ENCODE measurements around the gene ARHGAP10. TPM values are rescaled to one million over a fixed set of nuclear protein-coding genes. Genes with fewer than 3 reads are reported as not detected.

The ARHGAP10 gene
- total RNA-seq, 1 experiment from 2014 or later, result 5.0 TPM

DNA sequence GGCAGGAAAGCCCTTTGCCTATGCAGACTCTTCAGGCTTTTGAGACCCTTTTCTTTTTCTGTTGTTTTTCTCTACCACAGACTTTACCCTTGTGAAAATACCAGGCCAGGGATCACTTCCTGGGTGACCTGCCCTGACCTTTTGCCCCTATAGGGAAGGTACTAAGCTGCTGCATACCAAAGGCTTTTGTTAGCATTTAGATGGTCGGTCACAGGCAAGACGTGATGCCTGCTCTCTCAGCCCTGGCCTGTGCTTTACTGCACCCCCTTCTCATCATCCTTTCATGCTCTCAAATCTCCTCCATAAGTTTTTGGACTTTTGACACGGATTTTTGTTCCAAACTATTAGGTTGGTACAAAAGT is 98.2 kb downstream of the ARHGAP10 start:
- in situ Hi-C loops (cut with HindIII; ENCODE audit: low pct_unique_long_range_greater_than_20kb, low sequenced_read_pairs), result no loop called here
- DNase-seq (ENCODE audit: low read depth, low spot score), result no peak

DNA sequence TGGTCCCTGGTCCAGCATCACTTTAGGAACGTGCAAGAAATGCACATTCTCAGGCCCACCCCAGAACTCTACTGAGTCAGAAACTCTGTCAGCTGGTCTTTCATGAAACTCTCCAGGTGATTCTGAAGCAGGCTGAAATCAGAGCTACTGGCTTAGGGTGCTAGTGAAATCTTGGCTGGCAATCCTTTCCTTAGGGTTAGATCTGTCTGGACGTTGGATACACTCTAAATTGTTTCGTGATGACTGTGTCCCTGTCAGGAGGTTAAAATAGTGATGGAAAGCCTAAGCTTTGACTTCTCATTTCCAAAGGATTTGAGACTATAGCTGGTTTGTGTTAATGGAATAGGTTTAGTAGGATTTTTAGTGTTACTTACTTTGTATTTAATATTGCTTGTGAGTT is 99.1 kb downstream of the ARHGAP10 start:
- in situ Hi-C loops (cut with HindIII; ENCODE audit: low pct_unique_long_range_greater_than_20kb, low sequenced_read_pairs), result no loop called here
- DNase-seq (ENCODE audit: low read depth, low spot score), result no peak

DNA sequence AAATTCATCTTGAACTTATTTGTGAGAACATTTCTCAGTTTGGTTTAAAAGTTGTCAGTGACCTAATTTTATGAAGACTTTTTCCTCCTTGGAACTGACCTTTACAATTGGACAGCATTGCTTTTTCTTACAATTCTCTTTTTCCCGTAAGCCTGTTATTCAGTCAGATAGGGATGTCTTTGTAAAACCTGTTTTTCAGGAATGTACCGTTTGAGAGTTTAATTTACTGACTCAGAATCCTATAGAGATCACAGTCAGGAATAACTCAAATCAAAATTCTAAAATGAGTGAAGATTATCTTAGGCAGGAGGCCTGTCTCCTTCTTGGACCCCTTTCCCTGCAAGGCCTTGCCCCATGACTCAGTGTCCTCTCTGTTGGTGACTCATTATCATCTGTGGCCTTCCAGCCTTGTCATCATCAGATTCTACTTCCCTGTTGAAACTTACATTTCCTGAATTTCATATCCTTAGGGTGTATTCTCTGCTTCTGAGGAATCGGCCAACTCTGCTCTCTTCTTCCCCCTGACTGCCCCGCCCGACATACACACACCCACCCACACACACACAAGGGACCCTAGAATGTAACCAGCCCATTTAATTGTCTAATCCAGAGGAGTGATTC is 99.8 kb downstream of the ARHGAP10 start:
- peak; percentile 67 for DNase-seq (ENCODE audit: low read depth, low spot score)
- in situ Hi-C loops (cut with HindIII; ENCODE audit: low pct_unique_long_range_greater_than_20kb, low sequenced_read_pairs), result no loop called here

DNA sequence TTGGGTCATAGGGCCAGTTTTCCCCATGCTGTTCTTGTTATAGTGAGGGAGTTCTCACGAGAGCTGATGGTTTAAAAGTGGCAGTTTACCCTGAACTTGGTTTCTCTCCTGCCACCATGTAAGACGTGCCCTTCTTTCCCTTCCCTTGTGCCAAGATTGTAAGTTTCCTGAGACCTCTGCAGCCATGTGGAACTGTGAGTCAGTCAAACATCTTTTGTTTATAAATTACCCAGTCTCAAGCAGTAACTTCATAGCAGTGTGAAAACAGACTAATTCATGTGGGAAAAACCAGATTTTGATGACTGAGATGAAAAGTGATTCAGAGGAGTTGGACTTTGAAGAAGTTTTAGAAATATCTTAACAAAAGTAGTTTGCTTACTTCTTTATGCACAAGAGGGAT is 101.4 kb downstream of the ARHGAP10 start:
- in situ Hi-C loops (cut with HindIII; ENCODE audit: low pct_unique_long_range_greater_than_20kb, low sequenced_read_pairs), result no loop called here
- DNase-seq (ENCODE audit: low read depth, low spot score), result no peak

DNA sequence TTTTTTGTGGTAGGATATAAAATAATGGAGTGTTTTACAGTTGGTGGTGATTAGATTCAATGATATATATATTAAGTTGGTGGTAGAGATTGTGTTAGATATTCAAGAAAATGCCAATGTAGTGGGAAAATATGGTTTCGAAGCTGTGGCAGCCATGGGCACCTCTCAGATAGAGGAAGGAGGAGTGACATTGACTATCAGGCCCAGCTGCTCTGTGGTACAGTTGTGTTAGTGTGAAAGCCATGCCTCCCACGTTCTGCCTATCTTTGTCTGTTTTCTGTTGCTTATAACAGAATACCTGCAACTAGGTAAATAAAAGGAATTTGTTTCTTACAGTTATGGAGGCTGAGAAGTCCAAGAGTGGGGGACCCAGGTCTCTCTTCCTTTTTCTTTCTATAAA is 101.9 kb downstream of the ARHGAP10 start:
- in situ Hi-C loops (cut with HindIII; ENCODE audit: low pct_unique_long_range_greater_than_20kb, low sequenced_read_pairs), result no loop called here

DNA sequence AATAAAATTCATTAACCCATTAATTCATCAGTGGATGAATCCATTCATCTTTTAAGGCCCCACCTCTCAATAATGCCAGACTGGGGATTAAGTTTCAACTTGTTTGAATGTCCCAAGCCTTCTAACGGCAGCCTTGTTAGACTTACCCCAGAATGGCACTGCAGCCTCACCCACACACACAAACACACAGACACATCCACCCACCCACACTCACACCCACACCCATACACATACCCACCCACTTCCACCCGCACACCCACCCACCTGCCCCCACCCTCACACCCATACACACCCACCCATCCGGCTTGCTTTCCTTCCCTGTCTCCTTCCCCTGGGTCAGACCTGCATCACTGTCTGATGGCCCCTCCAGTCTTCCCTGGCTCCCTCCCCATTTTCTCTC is 102.6 kb downstream of the ARHGAP10 start:
- in situ Hi-C loops (cut with HindIII; ENCODE audit: low pct_unique_long_range_greater_than_20kb, low sequenced_read_pairs), result no loop called here
- no peak for DNase-seq (ENCODE audit: low read depth, low spot score)

More for the DNA sequence above, 101.9 kb downstream of the ARHGAP10 start:
- no peak for DNase-seq (ENCODE audit: low read depth, low spot score)

DNA sequence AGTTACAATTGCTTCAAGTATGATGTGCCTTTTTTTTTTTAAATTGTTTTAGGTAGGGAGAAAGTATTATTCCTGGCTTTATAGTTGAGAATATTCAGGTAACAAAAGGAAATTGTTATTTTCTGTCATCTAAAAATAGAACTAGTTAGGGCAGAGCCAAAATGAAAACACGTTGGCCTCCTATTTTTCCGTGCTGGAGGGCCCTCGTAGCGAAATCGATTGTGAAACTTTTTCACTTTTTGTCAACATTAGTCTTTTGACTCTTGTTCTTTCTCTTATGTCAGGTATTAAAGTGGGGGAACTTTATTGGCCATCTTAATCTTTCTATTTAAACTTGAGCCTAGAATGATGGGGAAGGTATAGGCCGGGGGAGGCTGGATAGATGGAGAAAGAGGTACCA is 104.9 kb downstream of the ARHGAP10 start:
- in situ Hi-C loops (cut with HindIII; ENCODE audit: low pct_unique_long_range_greater_than_20kb, low sequenced_read_pairs), result no loop called here
- DNase-seq (ENCODE audit: low read depth, low spot score), result no peak

DNA sequence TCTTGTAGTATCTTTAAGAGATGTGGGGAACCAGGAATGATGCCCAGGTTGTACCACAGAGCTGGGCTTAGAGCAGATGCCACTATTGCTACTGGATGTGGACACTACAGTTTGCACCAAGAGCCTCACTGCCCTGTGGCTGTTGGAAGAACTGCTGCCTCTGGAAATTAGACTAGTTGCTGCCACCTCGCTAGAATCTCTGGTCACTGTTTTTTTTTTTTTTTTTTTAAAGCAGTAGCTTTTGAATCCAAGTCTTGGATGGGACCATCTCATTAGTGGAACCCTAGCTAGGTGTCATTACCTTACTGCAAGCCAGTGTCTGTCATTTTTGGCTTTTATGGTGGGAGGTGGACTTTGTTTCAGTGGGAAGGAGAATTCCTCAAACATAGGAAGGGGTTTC is 105.5 kb downstream of the ARHGAP10 start:
- in situ Hi-C loops (cut with HindIII; ENCODE audit: low pct_unique_long_range_greater_than_20kb, low sequenced_read_pairs), result no loop called here
- DNase-seq (ENCODE audit: low read depth, low spot score), result peak; percentile 64

DNA sequence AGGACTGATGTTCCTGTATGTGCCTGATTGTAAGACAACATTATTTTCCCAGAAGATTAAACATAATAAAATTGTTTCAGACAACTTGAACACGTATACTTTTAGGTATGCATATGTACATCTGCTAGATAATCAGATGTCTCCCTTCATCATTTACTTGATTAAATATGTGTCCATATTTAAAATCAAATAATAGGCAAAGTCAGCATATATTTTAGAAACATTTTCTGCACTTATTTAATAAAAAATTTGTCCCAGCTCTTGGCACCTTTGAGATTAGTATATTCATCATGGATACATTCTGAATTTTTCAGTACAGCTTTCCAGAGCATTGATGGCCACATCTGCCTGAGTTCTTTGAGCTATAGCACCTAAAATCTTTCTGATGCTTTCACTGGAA is 106.0 kb downstream of the ARHGAP10 start:
- no peak for DNase-seq (ENCODE audit: low read depth, low spot score)
- in situ Hi-C loops (cut with HindIII; ENCODE audit: low pct_unique_long_range_greater_than_20kb, low sequenced_read_pairs), result no loop called here

DNA sequence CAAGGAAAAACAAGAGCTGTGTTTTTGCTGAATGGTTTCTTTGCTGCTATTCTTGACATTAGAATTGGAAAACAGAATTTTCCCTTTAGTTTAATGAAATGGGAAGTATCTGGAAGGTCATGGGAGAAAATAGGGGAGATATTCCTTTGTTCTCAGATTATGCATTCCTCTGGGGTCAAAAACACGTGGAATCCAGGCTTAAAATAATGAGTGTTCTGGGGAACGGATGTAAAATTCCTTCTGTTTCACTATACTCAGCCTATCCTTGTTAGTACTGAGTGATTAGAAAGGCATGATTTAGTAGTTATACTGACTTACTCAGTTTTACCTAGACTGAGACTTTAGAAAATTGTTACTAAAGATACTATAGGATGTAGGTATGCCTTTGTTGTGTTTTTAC is 107.3 kb downstream of the ARHGAP10 start:
- in situ Hi-C loops (cut with HindIII; ENCODE audit: low pct_unique_long_range_greater_than_20kb, low sequenced_read_pairs), result no loop called here
- DNase-seq (ENCODE audit: low read depth, low spot score), result no peak

DNA sequence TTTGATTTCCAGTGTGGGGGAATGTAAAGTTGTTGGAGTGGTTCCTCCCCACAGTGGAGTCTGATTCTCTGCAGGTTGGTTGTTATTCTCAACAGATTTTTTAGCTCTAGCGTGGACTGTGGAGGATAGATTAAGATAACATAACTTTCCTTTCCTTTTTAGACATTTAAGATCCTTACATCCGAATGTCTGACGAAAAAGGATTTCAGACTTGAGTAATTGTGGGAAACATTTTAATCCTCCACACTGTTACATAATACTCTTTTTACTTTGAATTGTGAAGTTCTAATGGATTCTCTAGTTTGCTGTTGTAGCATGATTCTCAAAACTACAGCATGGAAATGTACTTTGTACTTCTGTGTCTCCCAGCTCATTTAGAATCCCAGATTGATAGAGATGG is 107.8 kb downstream of the ARHGAP10 start:
- no peak for DNase-seq (ENCODE audit: low read depth, low spot score)
- in situ Hi-C loops (cut with HindIII; ENCODE audit: low pct_unique_long_range_greater_than_20kb, low sequenced_read_pairs), result no loop called here

DNA sequence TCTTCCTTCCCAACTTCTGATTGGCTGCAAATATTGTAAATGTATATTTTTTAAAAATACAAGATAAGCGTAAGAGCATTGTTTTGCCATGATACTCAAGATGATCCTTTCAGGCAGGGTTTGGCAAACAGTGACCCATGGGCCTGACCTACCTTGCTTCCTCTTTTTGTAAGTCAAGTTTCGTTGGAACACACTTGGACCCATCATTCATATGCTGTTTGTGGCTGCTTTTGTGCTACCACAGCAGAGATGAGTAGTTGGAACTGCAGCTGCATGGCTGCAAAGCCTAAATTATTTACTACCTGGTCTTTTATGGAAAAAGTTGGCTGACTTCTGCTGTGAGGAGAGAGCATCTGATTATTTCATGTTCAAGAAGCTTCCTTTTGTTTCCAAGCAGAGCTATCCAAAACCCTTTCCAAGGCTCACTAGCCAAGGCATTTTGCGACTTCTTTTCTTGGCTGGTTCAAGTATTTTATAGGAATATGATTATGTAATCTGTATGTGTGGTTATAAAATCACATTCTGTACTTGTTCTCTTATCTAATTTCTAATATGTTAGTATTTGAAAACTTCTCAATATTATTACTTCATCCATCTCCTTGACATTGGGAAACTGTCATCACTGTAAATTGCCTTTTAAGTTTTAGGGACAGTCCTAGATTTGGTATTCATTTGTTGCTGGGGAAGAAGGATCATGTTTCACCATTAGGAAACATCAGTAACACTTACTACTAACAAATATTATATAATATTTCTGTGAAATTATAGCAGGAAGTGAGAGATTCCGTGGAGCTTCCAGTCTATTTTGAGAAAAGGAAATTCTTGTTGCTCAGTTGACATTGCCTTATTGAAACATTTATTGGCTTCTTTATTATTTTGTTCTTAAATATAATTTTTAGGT is 109.2 kb downstream of the ARHGAP10 start:
- no peak for DNase-seq (ENCODE audit: low read depth, low spot score)
- in situ Hi-C loops (cut with HindIII; ENCODE audit: low pct_unique_long_range_greater_than_20kb, low sequenced_read_pairs), result no loop called here

DNA sequence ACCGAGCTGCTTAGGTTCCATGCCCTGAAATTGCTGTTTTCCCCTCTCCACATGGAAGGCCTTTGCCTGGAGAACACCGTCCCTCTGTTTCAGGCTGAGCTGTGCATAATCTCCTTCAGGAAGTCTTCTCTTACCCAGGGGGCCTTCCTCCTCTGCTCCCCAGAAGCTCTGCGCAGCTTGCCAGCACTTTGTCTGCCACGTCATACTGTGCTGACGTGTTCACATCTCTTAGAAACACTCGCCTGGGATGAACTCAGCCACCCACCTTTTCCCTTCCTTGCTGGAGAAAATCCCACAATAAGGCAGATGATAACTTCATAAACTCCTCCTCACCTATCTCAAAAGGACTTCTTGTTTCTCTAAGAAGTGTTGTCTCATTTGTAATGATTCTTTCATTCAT is 110.7 kb downstream of the ARHGAP10 start:
- in situ Hi-C loops (cut with HindIII; ENCODE audit: low pct_unique_long_range_greater_than_20kb, low sequenced_read_pairs), result no loop called here
- no peak for DNase-seq (ENCODE audit: low read depth, low spot score)

DNA sequence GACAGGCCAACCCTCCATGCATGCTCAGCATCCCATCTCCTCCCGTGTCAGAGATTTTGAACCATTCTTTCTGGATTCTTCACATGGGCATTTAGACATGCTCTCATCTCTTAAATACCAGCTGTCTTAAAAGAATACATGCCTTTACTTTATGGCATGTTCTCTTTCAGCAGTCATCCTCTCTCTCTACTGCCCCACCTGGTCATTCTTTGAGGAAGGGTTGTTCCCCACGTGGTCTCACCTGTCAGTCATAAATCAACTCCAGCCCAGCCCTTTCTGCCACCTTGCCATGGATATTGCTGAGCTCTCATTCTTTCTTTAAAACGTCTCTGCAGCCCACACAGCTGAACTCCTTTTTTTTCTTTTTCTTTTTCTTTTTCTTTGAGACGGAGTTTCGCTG is 111.3 kb downstream of the ARHGAP10 start:
- DNase-seq (ENCODE audit: low read depth, low spot score), result no peak
- in situ Hi-C loops (cut with HindIII; ENCODE audit: low pct_unique_long_range_greater_than_20kb, low sequenced_read_pairs), result no loop called here

DNA sequence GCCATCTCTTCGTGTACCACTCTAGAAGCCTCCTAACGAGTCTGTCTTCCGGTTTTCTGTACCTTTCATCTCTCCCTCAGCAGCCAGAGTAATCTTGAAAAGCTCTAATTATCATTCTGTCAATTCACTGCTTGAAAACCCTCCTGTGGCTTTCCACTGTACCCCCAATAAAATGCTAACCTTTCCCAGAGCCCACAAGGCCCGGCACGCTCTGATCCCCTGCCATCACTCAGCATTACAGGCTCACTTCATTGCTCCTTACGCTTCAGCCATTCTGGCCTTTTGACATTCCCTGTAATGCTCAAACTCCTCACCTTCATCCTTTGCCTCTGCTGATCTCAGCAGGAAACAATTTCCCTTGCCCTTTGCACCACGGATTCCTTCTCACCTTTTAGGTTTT is 112.9 kb downstream of the ARHGAP10 start:
- in situ Hi-C loops (cut with HindIII; ENCODE audit: low pct_unique_long_range_greater_than_20kb, low sequenced_read_pairs), result no loop called here
- DNase-seq (ENCODE audit: low read depth, low spot score), result no peak

DNA sequence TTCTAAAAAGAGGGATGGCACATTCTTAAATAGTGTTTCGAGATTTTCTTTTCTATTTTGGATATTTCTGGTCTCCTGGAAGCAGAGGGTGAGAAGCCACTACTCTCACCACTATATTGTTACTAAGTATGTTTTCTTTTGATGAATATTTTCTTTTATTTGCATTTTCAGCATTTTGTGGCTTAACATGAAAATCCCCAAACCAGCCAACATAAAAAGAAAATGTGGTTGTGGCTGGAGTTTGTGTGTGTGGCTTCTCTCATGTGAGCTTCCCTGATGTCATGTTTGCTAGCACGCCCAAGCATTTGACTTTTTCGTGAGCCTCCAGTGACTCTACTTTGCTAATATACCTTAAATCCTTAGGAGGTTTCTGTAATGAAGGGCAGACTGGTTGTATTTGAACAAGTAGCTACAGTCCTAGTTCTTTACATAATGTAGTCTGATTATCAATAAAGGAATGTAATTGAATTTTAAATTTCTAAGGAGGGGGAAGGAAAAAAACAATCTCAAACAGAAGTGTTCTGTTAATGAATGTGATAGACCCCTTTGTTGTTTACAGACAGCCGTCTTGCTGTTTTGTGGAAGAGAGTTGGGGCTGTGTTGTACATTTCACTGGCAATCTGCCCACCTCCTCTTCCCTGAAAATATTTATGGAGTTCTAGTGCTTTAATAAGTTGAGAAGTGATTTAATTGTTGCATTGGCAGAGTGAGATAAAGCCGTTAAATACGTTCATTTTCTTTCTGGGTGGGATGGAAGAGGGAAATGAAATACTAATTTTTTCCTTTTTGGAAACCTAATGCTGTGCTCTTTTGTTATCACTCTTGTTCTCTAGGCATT is 114.6 kb downstream of the ARHGAP10 start:
- DNase-seq (ENCODE audit: low read depth, low spot score), result peak; percentile 49
- in situ Hi-C loops (cut with HindIII; ENCODE audit: low pct_unique_long_range_greater_than_20kb, low sequenced_read_pairs), result no loop called here

DNA sequence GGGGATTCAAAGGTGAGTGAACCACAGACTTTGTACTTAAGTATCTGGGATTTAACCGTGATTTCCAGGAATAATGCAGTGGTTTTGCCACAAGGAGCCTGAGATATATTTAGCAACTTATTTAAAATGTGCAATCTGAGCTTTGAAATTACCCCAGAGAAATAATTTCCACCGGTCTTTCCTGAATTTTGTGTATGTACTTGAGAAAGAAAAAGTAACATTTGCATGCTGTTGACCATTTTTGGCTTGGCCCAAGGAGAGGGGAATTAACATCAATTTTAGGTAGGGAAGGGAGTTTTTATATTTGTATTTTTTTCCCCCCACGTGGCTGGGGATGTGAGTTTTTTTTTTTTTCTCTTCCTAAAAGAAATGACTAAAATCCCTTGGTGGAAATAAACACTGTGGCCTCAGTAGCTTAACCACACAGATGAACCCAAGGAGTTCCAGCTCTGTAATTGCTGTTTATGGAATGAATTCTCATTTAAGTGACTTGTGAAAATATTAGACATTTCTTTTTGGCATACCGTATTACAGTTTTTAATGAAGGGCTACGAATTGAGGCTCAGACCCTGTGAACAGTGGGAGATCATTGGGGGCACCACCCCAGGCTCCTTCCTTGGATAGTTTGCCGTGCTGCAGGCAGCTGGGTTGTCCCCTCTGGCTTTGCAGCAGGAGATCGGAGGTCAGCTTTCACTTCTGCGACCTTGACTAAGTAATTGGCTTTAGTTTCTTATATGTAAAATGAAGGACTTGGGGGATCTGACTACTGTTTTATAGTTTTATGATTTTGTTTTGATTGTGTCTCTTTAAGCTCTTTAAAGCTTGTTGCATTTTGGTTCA is 116.1 kb downstream of the ARHGAP10 start:
- no peak for DNase-seq (ENCODE audit: low read depth, low spot score)
- in situ Hi-C loops (cut with HindIII; ENCODE audit: low pct_unique_long_range_greater_than_20kb, low sequenced_read_pairs), result no loop called here

DNA sequence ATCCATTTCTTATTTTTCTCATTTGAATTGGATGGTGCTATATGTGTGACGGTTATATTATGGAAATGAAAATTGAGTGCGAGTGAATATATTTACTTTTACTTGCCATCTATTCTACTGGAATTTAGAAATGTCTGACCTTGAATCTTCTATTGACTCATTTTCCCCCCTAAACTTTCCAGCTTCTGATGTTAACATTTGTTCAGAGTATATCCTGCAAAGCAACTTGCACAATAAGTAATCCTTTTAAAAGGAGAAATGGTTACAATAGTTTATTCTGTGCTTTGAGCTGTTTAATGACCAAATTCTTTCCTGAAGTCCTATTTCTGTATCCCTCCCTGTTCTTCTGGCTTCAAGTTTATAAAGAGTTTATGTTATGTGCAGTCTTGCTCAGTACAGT is 116.7 kb downstream of the ARHGAP10 start:
- in situ Hi-C loops (cut with HindIII; ENCODE audit: low pct_unique_long_range_greater_than_20kb, low sequenced_read_pairs), result no loop called here

More for the DNA sequence above, 116.7 kb downstream of the ARHGAP10 start:
- DNase-seq (ENCODE audit: low read depth, low spot score), result no peak
